ENCODE results near the gene L2HGDH.

The L2HGDH gene

DNA sequence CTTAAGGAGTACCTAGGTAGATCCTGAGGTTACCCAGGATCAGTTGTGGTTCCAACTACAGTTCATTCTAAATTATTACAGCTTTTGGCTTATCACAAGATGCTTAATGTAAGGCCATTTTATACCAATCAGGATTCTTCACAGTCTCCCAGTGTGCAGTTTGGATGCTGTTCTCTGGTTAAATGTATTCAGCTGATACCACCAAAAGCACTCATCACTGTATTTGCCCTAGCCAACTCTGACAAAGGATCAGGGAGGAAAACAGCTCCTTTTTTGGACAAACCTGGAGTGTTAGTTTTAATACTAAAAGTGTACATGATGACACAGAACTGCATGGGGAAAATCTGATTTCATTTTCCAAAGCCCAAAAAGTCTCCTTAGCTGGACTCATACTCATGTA lies 19.6 kb upstream of the L2HGDH start:
- DNase-seq (no peak), ATAC-seq (ENCODE audit: insufficient read depth, low read depth) (no peak)
- Histone ChIP-seq H3K36me3 (ENCODE audit: insufficient read depth, low read length) (peaks cover 39% of the 10 kb centered on the region), H2AFZ (ENCODE audit: low read depth, low read length) (no peak overlapping the region), H3K4me2 (ENCODE audit: insufficient read depth, low read length) (no peak overlapping the region), H3K4me1 (ENCODE audit: insufficient read depth, low read length) (peaks cover 25% of the 10 kb centered on the region), H3K79me2 (ENCODE audit: insufficient read depth, low read length) (no peaks in the 10 kb centered on the region), H3K27me3 (ENCODE audit: insufficient read depth, low read length, poor library complexity) (no peaks in the 10 kb centered on the region), H3K27ac (ENCODE audit: low read length) (no peak overlapping the region), H3K9ac (ENCODE audit: low read depth, low read length) (no peak overlapping the region), H3K4me3 (ENCODE audit: low read depth in 1 of 2, low read length in 2 of 2) (no peak overlapping the region), H3K9me3 (ENCODE audit: insufficient read depth, low read length, severe bottlenecking) (no peaks in the 10 kb centered on the region), H4K20me1 (ENCODE audit: insufficient read depth, low read length) (no peaks in the 10 kb centered on the region)
- TF ChIP-seq EZH2 (IDR thresholded peaks at IDR 0.05; ENCODE audit: borderline replicate concordance, low read depth, low read length, severe bottlenecking) (no peak), CTCF (IDR thresholded peaks at IDR 0.05; ENCODE audit: borderline replicate concordance, extremely low read depth, low read length, poor library complexity, severe bottlenecking) (no peak)

- Histone ChIP-seq H3K27me3 (ENCODE audit: insufficient read depth, low read length, poor library complexity) (no peaks in the 10 kb centered on the region), H3K27ac (ENCODE audit: low read length) (peak overlapping the region; percentile 68), H3K4me2 (ENCODE audit: insufficient read depth, low read length) (peak overlapping the region; percentile 51), H3K36me3 (ENCODE audit: insufficient read depth, low read length) (peaks cover 24% of the 10 kb centered on the region), H3K9ac (ENCODE audit: low read depth, low read length) (peak overlapping the region; percentile 39), H3K79me2 (ENCODE audit: insufficient read depth, low read length) (peaks cover 26% of the 10 kb centered on the region), H4K20me1 (ENCODE audit: insufficient read depth, low read length) (peaks cover 4% of the 10 kb centered on the region; the same call in 1 of the 2 replicates), H3K9me3 (ENCODE audit: insufficient read depth, low read length, severe bottlenecking) (no peaks in the 10 kb centered on the region), H3K4me3 (ENCODE audit: low read depth in 1 of 2, low read length in 2 of 2) (peak overlapping the region in 1 of 2 experiments; percentile 41; a peak in 2 of 4 replicates), H2AFZ (ENCODE audit: low read depth, low read length) (peak overlapping the region; percentile 61), H3K4me1 (ENCODE audit: insufficient read depth, low read length) (peaks cover 10% of the 10 kb centered on the region)
- TF ChIP-seq EZH2 (IDR thresholded peaks at IDR 0.05; ENCODE audit: borderline replicate concordance, low read depth, low read length, severe bottlenecking) (no peak), CTCF (IDR thresholded peaks at IDR 0.05; ENCODE audit: borderline replicate concordance, extremely low read depth, low read length, poor library complexity, severe bottlenecking) (peak; percentile 98)
- peak; percentile 99 for ATAC-seq (ENCODE audit: insufficient read depth, low read depth)
- peak; percentile 77 for DNase-seq
These were observed 9.1 kb upstream of the L2HGDH start for GRCh38 chr14:50321009-50321660.

GRCh38 chr14:50320283-50320682 lies 8.3 kb upstream of the L2HGDH start:
- ATAC-seq (ENCODE audit: insufficient read depth, low read depth) (no peak), DNase-seq (no peak)
- Histone ChIP-seq H3K27ac (ENCODE audit: low read length) (no peak overlapping the region), H3K4me1 (ENCODE audit: insufficient read depth, low read length) (peaks cover 10% of the 10 kb centered on the region), H3K4me3 (ENCODE audit: low read depth in 1 of 2, low read length in 2 of 2) (no peak overlapping the region), H3K4me2 (ENCODE audit: insufficient read depth, low read length) (no peak overlapping the region), H3K79me2 (ENCODE audit: insufficient read depth, low read length) (peaks cover 26% of the 10 kb centered on the region), H3K9ac (ENCODE audit: low read depth, low read length) (no peak overlapping the region), H4K20me1 (ENCODE audit: insufficient read depth, low read length) (peaks cover 4% of the 10 kb centered on the region; the same call in 1 of the 2 replicates), H3K9me3 (ENCODE audit: insufficient read depth, low read length, severe bottlenecking) (no peaks in the 10 kb centered on the region), H2AFZ (ENCODE audit: low read depth, low read length) (no peak overlapping the region), H3K36me3 (ENCODE audit: insufficient read depth, low read length) (peaks cover 18% of the 10 kb centered on the region), H3K27me3 (ENCODE audit: insufficient read depth, low read length, poor library complexity) (no peaks in the 10 kb centered on the region)
- TF ChIP-seq EZH2 (IDR thresholded peaks at IDR 0.05; ENCODE audit: borderline replicate concordance, low read depth, low read length, severe bottlenecking) (no peak), CTCF (IDR thresholded peaks at IDR 0.05; ENCODE audit: borderline replicate concordance, extremely low read depth, low read length, poor library complexity, severe bottlenecking) (no peak)

All from DND-41 (cell line).